Placental pericyte (primary cell): ENCODE measurements around the gene UBQLNL. TPM values are rescaled to one million over a fixed set of nuclear protein-coding genes. Genes with fewer than 3 reads are reported as not detected.

Experiments
- total RNA-seq: library from RNA; depleted of rRNA; stranded (reverse); fragments of >200 nt; gene quantifications from 2 replicates; pipeline ENCODE4 v1.2.3, GENCODE V29; 2012

The UBQLNL gene, protein sequence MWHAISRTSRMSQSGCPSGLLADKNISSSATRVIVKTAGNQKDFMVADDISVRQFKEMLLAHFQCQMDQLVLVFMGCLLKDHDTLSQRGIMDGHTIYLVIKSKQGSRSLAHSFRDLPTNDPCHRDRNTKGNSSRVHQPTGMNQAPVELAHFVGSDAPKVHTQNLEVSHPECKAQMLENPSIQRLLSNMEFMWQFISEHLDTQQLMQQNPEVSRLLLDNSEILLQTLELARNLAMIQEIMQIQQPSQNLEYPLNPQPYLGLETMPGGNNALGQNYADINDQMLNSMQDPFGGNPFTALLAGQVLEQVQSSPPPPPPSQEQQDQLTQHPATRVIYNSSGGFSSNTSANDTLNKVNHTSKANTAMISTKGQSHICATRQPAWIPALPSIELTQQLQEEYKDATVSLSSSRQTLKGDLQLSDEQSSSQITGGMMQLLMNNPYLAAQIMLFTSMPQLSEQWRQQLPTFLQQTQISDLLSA
- 0.14 and 0.44 TPM in 2 replicates for total RNA-seq

DNA sequence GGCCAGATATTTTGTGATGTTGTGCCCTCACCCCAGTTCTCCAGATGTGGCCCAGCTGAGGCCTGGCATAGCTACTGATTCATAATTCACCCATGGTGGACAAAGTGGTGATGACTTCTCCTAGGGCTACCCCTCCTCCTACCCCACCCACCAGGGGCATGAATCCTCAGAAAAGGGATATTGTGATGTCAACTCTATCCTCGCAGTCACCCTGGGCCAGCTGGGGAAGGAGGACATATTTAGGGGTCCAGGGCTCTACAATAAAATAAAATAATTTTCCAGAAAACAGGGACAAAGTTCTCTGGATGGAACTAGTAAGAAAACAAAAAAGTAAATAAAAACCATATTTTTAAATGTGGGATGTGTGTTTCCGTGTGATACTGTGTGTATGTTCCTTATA, at the start of gene UBQLNL:
TSS of gene UBQLNL (minus strand) at position 101 of the 400 bp plus-strand sequence. CDS start 258 bp downstream, outside the sequence.

GRCh38 chr11:5548440-5548839, 31.9 kb upstream of the UBQLNL start, which contains the start of gene OR52H1:
OR52H1 (minus strand) TSS chr11:5548540; CDS start chr11:5545505, 3,035 bp downstream.

GRCh38 chr11:5509803-5510202, 6.7 kb downstream of the UBQLNL start, which contains the start of gene UBQLN3:
UBQLN3 (minus strand) TSS chr11:5509957; CDS start chr11:5509558, 399 bp downstream.

GRCh38 chr11:5488385-5488784, 28.1 kb downstream of the UBQLNL start, which contains the start of gene OR52D1:
OR52D1 (plus strand) TSS chr11:5488685; CDS start chr11:5488707, 22 bp downstream.

Other genes starting within 250 kb of the UBQLNL start
- gene HBE1, start 246.8 kb downstream of the UBQLNL start, total RNA-seq = not detected in 2 replicates
- gene OR51B4, start 214.8 kb downstream of the UBQLNL start, total RNA-seq = not detected in 2 replicates
- not detected in 2 replicates for gene OR51B2, start 192.4 kb downstream of the UBQLNL start, total RNA-seq
- gene OR51B5, start 173.2 kb downstream of the UBQLNL start, total RNA-seq = 0.57 TPM in 1 of 2 replicates, not detected in the other
- gene OR51B6, start 165.2 kb downstream of the UBQLNL start, total RNA-seq = not detected in 2 replicates
- gene OR51M1, start 132.9 kb downstream of the UBQLNL start, total RNA-seq = not detected in 2 replicates
- gene OR51Q1, start 94.6 kb downstream of the UBQLNL start, total RNA-seq = not detected in 2 replicates
- gene OR51I1, start 75.2 kb downstream of the UBQLNL start, total RNA-seq = not detected in 2 replicates
- gene OR51I2, start 67.4 kb downstream of the UBQLNL start, total RNA-seq = not detected in 2 replicates
- gene OR52D1, start 28.0 kb downstream of the UBQLNL start, total RNA-seq = not detected in 2 replicates
- under 0.01 TPM in 1 of 2 replicates, not detected in the other for gene UBQLN3, start 6.7 kb downstream of the UBQLNL start, total RNA-seq
- gene OR52H1, start 31.8 kb upstream of the UBQLNL start, total RNA-seq = 0.22 and 1.0 TPM in 2 replicates
- gene OR52B6, start 64.2 kb upstream of the UBQLNL start, total RNA-seq = not detected in 2 replicates
- gene TRIM6, start 79.9 kb upstream of the UBQLNL start, total RNA-seq = 3.7 and 14.0 TPM in 2 replicates
- gene TRIM34, start 108.3 kb upstream of the UBQLNL start, total RNA-seq = 4.4 and 9.6 TPM in 2 replicates
- 41.4 and 62.2 TPM in 2 replicates for gene TRIM5, start 168.4 kb upstream of the UBQLNL start, total RNA-seq
- gene TRIM22, start 173.1 kb upstream of the UBQLNL start, total RNA-seq = 54.7 and 57.0 TPM in 2 replicates
- not detected in 2 replicates for gene OR56B1, start 219.7 kb upstream of the UBQLNL start, total RNA-seq
- 0.14 TPM in 1 of 2 replicates, not detected in the other for gene OR52N4, start 237.5 kb upstream of the UBQLNL start, total RNA-seq